Activated CD4-positive, alpha-beta T cell treated with anti-CD3 and anti-CD28 coated beads, Interleukin-2, amount 10 ng/mL, durations not matched to agents 7 days and 5 days (primary cell): ENCODE data around the gene CDKN1B. TPM values are rescaled to one million over a fixed set of nuclear protein-coding genes. Genes with fewer than 3 reads are reported as not detected.
"Not testable (repeated sequence)": the region's sequence is repeated elsewhere in the genome, so short reads cannot be mapped to it uniquely, and the experiment has no call there.

Experiments used
- CTCF ChIA-PET: fragments of 350-600 bp; sonication (Branson Sonifier 250); formaldehyde crosslinking; loops from one replicate; lab custom pipeline; 2021; ENCODE audit warnings: antibody characterized with exemption; lab: Charles Lee
- POLR2A ChIA-PET: fragments of 350-600 bp; sonication (Branson Sonifier 250); formaldehyde crosslinking; loops from one replicate; lab custom pipeline; 2021; ENCODE audit warnings: antibody characterized with exemption; lab: Charles Lee
- DNase-seq: peaks from one replicate; pipeline ENCODE4 v3.0.0-alpha.2; 2020
- H3K27ac Mint-ChIP-seq: one replicate; pipeline ENCODE4 v1.8.0; 2021; ENCODE audit warnings: mild to moderate bottlenecking, moderate library complexity, mixed read lengths
- H3K27me3 Mint-ChIP-seq: one replicate; pipeline ENCODE4 v1.8.0; 2021; ENCODE audit warnings: mixed read lengths
- H3K36me3 Mint-ChIP-seq: one replicate; pipeline ENCODE4 v1.8.0; 2021; ENCODE audit warnings: low read depth, mixed read lengths
- H3K4me1 Mint-ChIP-seq: one replicate; pipeline ENCODE4 v1.8.0; 2021; ENCODE audit warnings: mixed read lengths
- H3K4me3 Mint-ChIP-seq: one replicate; pipeline ENCODE4 v1.8.0; 2021; ENCODE audit warnings: mild to moderate bottlenecking, moderate library complexity, mixed read lengths
- H3K9me3 Mint-ChIP-seq: one replicate; pipeline ENCODE4 v1.8.0; 2021; ENCODE audit warnings: mixed read lengths
- total RNA-seq, 2 experiments: library from RNA; stranded (reverse); gene quantifications; one replicate each; pipeline ENCODE4 v1.2.3, GENCODE V29; 2021

The CDKN1B gene
- total RNA-seq, 2 experiments from 2014 or later: 105 to 117 TPM

GRCh38 chr12:12725956-12726554 lies 8.9 kb downstream of the CDKN1B start:
- CTCF ChIA-PET: interaction anchor here (0.6 to 4.5 kb wide), 6 partner anchors 10 to 154 kb away, joined by 3 to 25 read pairs (median 6); no protein-coding TSS in a partner anchor
- peaks cover 29% of the 10 kb centered on the region for H3K4me1 Mint-ChIP-seq
- no peaks in the 10 kb centered on the region for H3K27me3 Mint-ChIP-seq
- no peaks in the 10 kb centered on the region for H3K9me3 Mint-ChIP-seq
- H3K36me3 Mint-ChIP-seq: peaks cover 61% of the 10 kb centered on the region
- peak overlapping the region; percentile 98 for H3K27ac Mint-ChIP-seq
- DNase-seq: no peak
- POLR2A ChIA-PET: interaction anchor here (0.9 to 3.6 kb wide), 5 partner anchors 10 to 370 kb away, joined by 5 to 25 read pairs (median 10); partner anchors contain the start of gene BORCS5
- peak overlapping the region; percentile 95 for H3K4me3 Mint-ChIP-seq

- Mint-ChIP-seq H3K4me1 (peaks cover 27% of the 10 kb centered on the region), H3K36me3 (peaks cover 58% of the 10 kb centered on the region), H3K9me3 (no peaks in the 10 kb centered on the region), H3K4me3 (peak overlapping the region; percentile 95), H3K27ac (peak overlapping the region; percentile 98), H3K27me3 (no peaks in the 10 kb centered on the region)
- ChIA-PET CTCF (interaction anchor here (1.2 to 2.4 kb wide), 3 partner anchors 10 to 18 kb away, joined by 3 to 12 read pairs (median 4); no protein-coding TSS in a partner anchor), POLR2A (interaction anchor here (1.0 to 3.6 kb wide), 3 partner anchors 10 to 370 kb away, joined by 4 to 25 read pairs (median 7); partner anchors contain the start of gene BORCS5)
- peak; percentile 10 for DNase-seq
Measured at GRCh38 chr12:12726555-12727093, 9.5 kb downstream of the CDKN1B start.

GRCh38 chr12:12731178-12731577 lies 14.0 kb downstream of the CDKN1B start:
- ChIA-PET CTCF (no interaction called here), POLR2A (no interaction called here)
- Mint-ChIP-seq H3K36me3 (peaks cover 53% of the 10 kb centered on the region), H3K27ac (no peak overlapping the region), H3K4me3 (no peak overlapping the region), H3K4me1 (peaks cover 58% of the 10 kb centered on the region), H3K27me3 (no peaks in the 10 kb centered on the region), H3K9me3 (no peaks in the 10 kb centered on the region)
- no peak for DNase-seq

- Mint-ChIP-seq H3K9me3 (no peaks in the 10 kb centered on the region), H3K27ac (peak overlapping the region; percentile 6), H3K36me3 (peaks cover 48% of the 10 kb centered on the region), H3K4me1 (peaks cover 63% of the 10 kb centered on the region), H3K27me3 (no peaks in the 10 kb centered on the region), H3K4me3 (no peak overlapping the region)
- no peak for DNase-seq
- CTCF ChIA-PET: interaction anchor here (0.7 kb wide), 1 partner anchor 355 kb away, joined by 3 read pairs; no protein-coding TSS in a partner anchor
- POLR2A ChIA-PET: no interaction called here
Measured at GRCh38 chr12:12731785-12732184, 14.6 kb downstream of the CDKN1B start.

- Mint-ChIP-seq H3K4me1 (peaks cover 68% of the 10 kb centered on the region), H3K36me3 (peaks cover 40% of the 10 kb centered on the region), H3K9me3 (no peaks in the 10 kb centered on the region), H3K27ac (peak overlapping the region; percentile 50), H3K27me3 (no peaks in the 10 kb centered on the region), H3K4me3 (no peak overlapping the region)
- CTCF ChIA-PET: interaction anchor here (0.6 kb wide), 1 partner anchor 311 kb away, joined by 3 read pairs; no protein-coding TSS in a partner anchor
- POLR2A ChIA-PET: no interaction called here
- DNase-seq: no peak
Measured at GRCh38 chr12:12733118-12733517, 15.9 kb downstream of the CDKN1B start.

GRCh38 chr12:12734054-12734453 lies 16.9 kb downstream of the CDKN1B start:
- DNase-seq: no peak
- ChIA-PET POLR2A (no interaction called here), CTCF (interaction anchor here (1.4 to 3.3 kb wide), 2 partner anchors 11 to 104 kb away, joined by 3 to 11 read pairs; no protein-coding TSS in a partner anchor)

GRCh38 chr12:12734561-12735071 lies 17.4 kb downstream of the CDKN1B start:
- H3K4me3 Mint-ChIP-seq: peak overlapping the region; percentile 11
- no peak for DNase-seq
- H3K36me3 Mint-ChIP-seq: peaks cover 40% of the 10 kb centered on the region
- ChIA-PET CTCF (interaction anchor here (0.5 to 3.5 kb wide), 5 partner anchors 11 to 103 kb away, joined by 3 to 13 read pairs (median 6); no protein-coding TSS in a partner anchor), POLR2A (interaction anchor here (0.6 kb wide), 2 partner anchors 20 to 113 kb away, joined by 3 read pairs; no protein-coding TSS in a partner anchor)
- no peaks in the 10 kb centered on the region for H3K27me3 Mint-ChIP-seq
- H3K9me3 Mint-ChIP-seq: no peaks in the 10 kb centered on the region
- H3K27ac Mint-ChIP-seq: peak overlapping the region; percentile 93
- H3K4me1 Mint-ChIP-seq: peaks cover 67% of the 10 kb centered on the region

More at GRCh38 chr12:12734054-12734453, 16.9 kb downstream of the CDKN1B start:
- Mint-ChIP-seq H3K9me3 (no peaks in the 10 kb centered on the region), H3K36me3 (peaks cover 39% of the 10 kb centered on the region), H3K4me3 (no peak overlapping the region), H3K27ac (peak overlapping the region; percentile 1), H3K27me3 (no peaks in the 10 kb centered on the region), H3K4me1 (peaks cover 68% of the 10 kb centered on the region)

GRCh38 chr12:12735301-12735700 lies 18.1 kb downstream of the CDKN1B start:
- Mint-ChIP-seq H3K9me3 (no peaks in the 10 kb centered on the region), H3K4me3 (peak overlapping the region; percentile 17), H3K36me3 (peaks cover 36% of the 10 kb centered on the region), H3K27ac (peak overlapping the region; percentile 93), H3K4me1 (peaks cover 63% of the 10 kb centered on the region), H3K27me3 (no peaks in the 10 kb centered on the region)
- POLR2A ChIA-PET: no interaction called here
- CTCF ChIA-PET: interaction anchor here (1.1 to 3.5 kb wide), 8 partner anchors 10 to 102 kb away, joined by 3 to 13 read pairs (median 8); no protein-coding TSS in a partner anchor
- no peak for DNase-seq

GRCh38 chr12:12736759-12737676 lies 19.9 kb downstream of the CDKN1B start:
- H3K4me3 Mint-ChIP-seq: peak overlapping the region; percentile 56
- peak; percentile 67 for DNase-seq
- peaks cover 71% of the 10 kb centered on the region for H3K4me1 Mint-ChIP-seq
- ChIA-PET CTCF (interaction anchor here (0.6 to 3.5 kb wide), 40 partner anchors 8 to 1653 kb away, joined by 3 to 25 read pairs (median 4); partner anchors contain the start of genes CREBL2, GPR19 and MANSC1), POLR2A (interaction anchor here (0.6 to 1.9 kb wide), 6 partner anchors 10 to 182 kb away, joined by 3 to 25 read pairs (median 10); no protein-coding TSS in a partner anchor)
- peaks cover 42% of the 10 kb centered on the region for H3K36me3 Mint-ChIP-seq
- H3K27ac Mint-ChIP-seq: peak overlapping the region; percentile 93
- H3K9me3 Mint-ChIP-seq: no peaks in the 10 kb centered on the region
- no peaks in the 10 kb centered on the region for H3K27me3 Mint-ChIP-seq

GRCh38 chr12:12738152-12738551 lies 21.0 kb downstream of the CDKN1B start:
- H3K27ac Mint-ChIP-seq: peak overlapping the region; percentile 93
- H3K9me3 Mint-ChIP-seq, DNase-seq, POLR2A ChIA-PET, H3K27me3 Mint-ChIP-seq, H3K4me3 Mint-ChIP-seq: not testable (repeated sequence)
- CTCF ChIA-PET: interaction anchor here (0.7 to 3.5 kb wide), 6 partner anchors 19 to 991 kb away, joined by 3 to 13 read pairs (median 3); partner anchors contain the start of gene MANSC1
- peaks cover 74% of the 10 kb centered on the region for H3K4me1 Mint-ChIP-seq
- H3K36me3 Mint-ChIP-seq: peaks cover 47% of the 10 kb centered on the region

GRCh38 chr12:12741660-12742059 lies 24.5 kb downstream of the CDKN1B start:
- ChIA-PET POLR2A (no interaction called here), CTCF (interaction anchor here (0.9 kb wide), 1 partner anchor 61 kb away, joined by 3 read pairs; no protein-coding TSS in a partner anchor)
- no peaks in the 10 kb centered on the region for H3K9me3 Mint-ChIP-seq
- H3K4me3 Mint-ChIP-seq: no peak overlapping the region
- no peaks in the 10 kb centered on the region for H3K27me3 Mint-ChIP-seq
- DNase-seq: no peak
- peaks cover 54% of the 10 kb centered on the region for H3K36me3 Mint-ChIP-seq
- H3K4me1 Mint-ChIP-seq: peaks cover 49% of the 10 kb centered on the region
- H3K27ac Mint-ChIP-seq: peak overlapping the region; percentile 61
